ENCODE data around the gene SMTNL1. TPM values are rescaled to one million over a fixed set of nuclear protein-coding genes. Genes with fewer than 3 reads are reported as not detected.

SMTNL1 gene
- total and polyA plus RNA-seq, 9 of the 15 experiments (the other 6 are each of a cell fraction or from before 2014, with no cell fraction given) = not detected

- 0 out of 2 replicates have a peak, but pooled peaks have one; percentile 15 for TF ChIP-seq ZBTB40 (IDR thresholded peaks at IDR 0.05)
- no peak for TF ChIP-seq ZBTB40 (CRISPR knock-in tag; IDR thresholded peaks at IDR 0.05)
- no peak for TF ChIP-seq SMAD2 (IDR thresholded peaks at IDR 0.05; ENCODE audit: low read depth, low read length)
- no peak for TF ChIP-seq HNRNPH1 (optimal IDR thresholded peaks at IDR 0.05; ENCODE audit: low read depth, low read length)
- no peak for TF ChIP-seq FOXJ2 (tag; IDR thresholded peaks at IDR 0.05)
- TF ChIP-seq SAP30 (IDR thresholded peaks at IDR 0.05; ENCODE audit: borderline replicate concordance, insufficient read depth, low read depth, low read length, poor library complexity, severe bottlenecking) = peak; percentile 48
- no peak for TF ChIP-seq MEF2D (tag; conservative IDR thresholded peaks at IDR 0.05; ENCODE audit: low read depth)
- no peak for TF ChIP-seq CBFA2T3 (IDR thresholded peaks at IDR 0.05)
- no peak for TF ChIP-seq KDM4B (IDR thresholded peaks at IDR 0.05; ENCODE audit: borderline replicate concordance in 2 of 2, low read depth in 1 of 2)
- TF ChIP-seq RREB1 (CRISPR knock-in tag; IDR thresholded peaks at IDR 0.05) = no peak
- no peak for TF ChIP-seq PPARD (CRISPR knock-in tag; IDR thresholded peaks at IDR 0.05)
- TF ChIP-seq CAMTA2 (CRISPR knock-in tag; conservative IDR thresholded peaks at IDR 0.05) = no peak
- TF ChIP-seq EP400 (IDR thresholded peaks at IDR 0.05) = peak; percentile 88
These were observed 22.7 kb upstream of the SMTNL1 start (continued) for GRCh38 chr11:57514538-57515331.

Data from K562 (cell line).